ENCODE results near the gene BCL6.

DNA sequence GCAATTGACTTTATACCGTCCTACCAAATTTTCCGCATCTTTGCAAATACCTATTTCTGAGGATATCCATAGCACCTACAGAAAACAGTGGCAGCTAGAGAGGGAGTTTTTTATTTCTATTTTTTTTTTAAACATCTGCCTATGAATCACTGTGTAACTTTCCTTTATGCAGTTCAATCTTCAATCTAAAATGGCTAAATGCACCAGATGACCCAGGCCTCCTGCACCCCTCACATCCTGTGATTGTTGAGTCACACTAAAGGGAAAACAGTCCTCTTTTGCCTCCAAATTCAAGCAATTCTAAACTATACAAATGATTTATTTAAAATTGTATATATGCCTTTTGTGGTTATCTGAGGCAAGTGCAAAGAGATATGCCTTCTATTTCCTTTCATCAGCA lies 20.1 kb upstream of the BCL6 start:
- TF ChIP-seq, protein P1, sequence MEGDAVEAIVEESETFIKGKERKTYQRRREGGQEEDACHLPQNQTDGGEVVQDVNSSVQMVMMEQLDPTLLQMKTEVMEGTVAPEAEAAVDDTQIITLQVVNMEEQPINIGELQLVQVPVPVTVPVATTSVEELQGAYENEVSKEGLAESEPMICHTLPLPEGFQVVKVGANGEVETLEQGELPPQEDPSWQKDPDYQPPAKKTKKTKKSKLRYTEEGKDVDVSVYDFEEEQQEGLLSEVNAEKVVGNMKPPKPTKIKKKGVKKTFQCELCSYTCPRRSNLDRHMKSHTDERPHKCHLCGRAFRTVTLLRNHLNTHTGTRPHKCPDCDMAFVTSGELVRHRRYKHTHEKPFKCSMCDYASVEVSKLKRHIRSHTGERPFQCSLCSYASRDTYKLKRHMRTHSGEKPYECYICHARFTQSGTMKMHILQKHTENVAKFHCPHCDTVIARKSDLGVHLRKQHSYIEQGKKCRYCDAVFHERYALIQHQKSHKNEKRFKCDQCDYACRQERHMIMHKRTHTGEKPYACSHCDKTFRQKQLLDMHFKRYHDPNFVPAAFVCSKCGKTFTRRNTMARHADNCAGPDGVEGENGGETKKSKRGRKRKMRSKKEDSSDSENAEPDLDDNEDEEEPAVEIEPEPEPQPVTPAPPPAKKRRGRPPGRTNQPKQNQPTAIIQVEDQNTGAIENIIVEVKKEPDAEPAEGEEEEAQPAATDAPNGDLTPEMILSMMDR (IDR thresholded peaks at IDR 0.05; ENCODE audit: poor library complexity), result no peak
- TF ChIP-seq EZH2 (IDR thresholded peaks at IDR 0.05; ENCODE audit: borderline replicate concordance) (no peak), EZH2phosphoT487 (IDR thresholded peaks at IDR 0.05; ENCODE audit: low read depth, severe bottlenecking, unreplicated experiment) (no peak)

All from hepatocyte (in vitro differentiated cells).